ENCODE measurements around the gene AOAH.

Gene AOAH

GRCh38 chr7:36626111-36626510 is 98.2 kb downstream of the AOAH start:
- DNase-seq, result no peak

GRCh38 chr7:36625247-36625646 is 99.0 kb downstream of the AOAH start:
- no peak for DNase-seq

GRCh38 chr7:36623247-36623646 is 101.0 kb downstream of the AOAH start:
- no peak for DNase-seq

- no peak for DNase-seq
Measured at GRCh38 chr7:36621396-36621795, 102.9 kb downstream of the AOAH start.

- no peak for DNase-seq
Measured at GRCh38 chr7:36620166-36620708, 104.1 kb downstream of the AOAH start.

- no peak for DNase-seq
Measured at GRCh38 chr7:36617408-36617807, 106.9 kb downstream of the AOAH start.

- no peak for DNase-seq
Measured at GRCh38 chr7:36615852-36616540, 108.3 kb downstream of the AOAH start.

GRCh38 chr7:36614959-36615358 is 109.3 kb downstream of the AOAH start:
- no peak for DNase-seq

GRCh38 chr7:36613031-36613614 is 111.2 kb downstream of the AOAH start:
- DNase-seq, result no peak

GRCh38 chr7:36611703-36612102 is 112.6 kb downstream of the AOAH start:
- no peak for DNase-seq

- DNase-seq, result no peak
Measured at GRCh38 chr7:36607721-36608095, 116.6 kb downstream of the AOAH start.

GRCh38 chr7:36606976-36607720 is 117.1 kb downstream of the AOAH start:
- DNase-seq, result no peak

GRCh38 chr7:36606153-36606975 is 117.9 kb downstream of the AOAH start:
- DNase-seq, result no peak

- DNase-seq, result no peak
Measured at GRCh38 chr7:36605261-36606051, 118.8 kb downstream of the AOAH start.

- DNase-seq, result no peak
Measured at GRCh38 chr7:36604806-36605205, 119.5 kb downstream of the AOAH start.

GRCh38 chr7:36602934-36603887 is 121.1 kb downstream of the AOAH start:
- DNase-seq, result no peak

GRCh38 chr7:36602511-36602910 is 121.8 kb downstream of the AOAH start:
- no peak for DNase-seq

- no peak for DNase-seq
Measured at GRCh38 chr7:36601601-36602000, 122.7 kb downstream of the AOAH start.

- peak in 1 of 2 donors; percentile 6 for DNase-seq
Measured at GRCh38 chr7:36600869-36601530, 123.3 kb downstream of the AOAH start.

GRCh38 chr7:36600314-36600682 is 124.0 kb downstream of the AOAH start:
- DNase-seq, result no peak

All from CD4-positive, alpha-beta T cell treated with Interferon alpha-2 for 1 hour (primary cell).